Naive thymus-derived CD4-positive, alpha-beta T cell (primary cell): Measurements from ENCODE around the gene OR56B1. TPM values are rescaled to one million over a fixed set of nuclear protein-coding genes. Genes with fewer than 3 reads are reported as not detected.
"Not testable (repeated sequence)": the region's sequence is repeated elsewhere in the genome, so short reads cannot be mapped to it uniquely, and the experiment has no call there.

ENCODE experiments used
- ATAC-seq: fragments of 150-1000 bp; cut with Tn5 transposase; 2 replicates; pipeline ENCODE4 v1.10.0; 2021; ENCODE audit warnings: mild to moderate bottlenecking, moderate library complexity
- CTCF ChIA-PET: fragments of 350-600 bp; sonication (Branson Sonifier 250); formaldehyde crosslinking; loops from one replicate; lab custom pipeline; 2021; ENCODE audit warnings: antibody characterized with exemption; lab: Charles Lee
- POLR2A ChIA-PET: fragments of 350-600 bp; sonication (Branson Sonifier 250); formaldehyde crosslinking; loops from one replicate; lab custom pipeline; 2021; ENCODE audit warnings: antibody characterized with exemption, inconsistent platforms; lab: Charles Lee
- DNase-seq, 9 donors: peaks; one replicate each; pipeline versions ENCODE4 v3.0.0 to v3.0.0-alpha.2; 2020 to 2022; ENCODE audit warnings: mixed read lengths in 1 of 9
- H3K27ac ChIP-seq: one replicate; pipeline ENCODE4 v1.7.0; 2013; ENCODE audit warnings: mild to moderate bottlenecking, low read depth, low read length, moderate library complexity
- H3K27me3 ChIP-seq, 2 donors: one replicate each; pipeline ENCODE4 v1.7.0; 2013; ENCODE audit warnings: low read length in 2 of 2, mild to moderate bottlenecking in 2 of 2, moderate library complexity in 2 of 2; ENCODE audit not compliant: control insufficient read depth in 2 of 2, insufficient read depth in 2 of 2
- H3K36me3 ChIP-seq, 3 experiments: 1 replicate in 2 of 3; 2 replicates in 1 of 3; pipeline ENCODE4 v1.7.0; 2013; ENCODE audit warnings: low read length in 3 of 3, mild to moderate bottlenecking in 3 of 3, moderate library complexity in 1 of 3; ENCODE audit not compliant: insufficient read depth in 3 of 3, control insufficient read depth in 2 of 3
- H3K4me1 ChIP-seq, 2 donors: one replicate each; pipeline ENCODE4 v1.7.0; 2013; ENCODE audit warnings: low read length in 2 of 2, mild to moderate bottlenecking in 2 of 2, moderate library complexity in 1 of 2; ENCODE audit not compliant: control insufficient read depth in 2 of 2, insufficient read depth in 2 of 2
- H3K4me3 ChIP-seq: 2 replicates; pipeline ENCODE4 v1.7.0; 2013; ENCODE audit warnings: mild to moderate bottlenecking, low read length
- H3K9me3 ChIP-seq, 3 experiments: 1 replicate in 2 of 3; 2 replicates in 1 of 3; pipeline ENCODE4 v1.7.0; 2013; ENCODE audit warnings: low read length in 3 of 3; ENCODE audit not compliant: control insufficient read depth in 2 of 3
- H3K27ac Mint-ChIP-seq, 9 donors: one replicate each; pipeline ENCODE4 v1.8.0; 2020 to 2022; ENCODE audit warnings: mixed read lengths in 9 of 9, mild to moderate bottlenecking in 8 of 9, moderate library complexity in 5 of 9, inconsistent platforms in 2 of 9
- H3K27me3 Mint-ChIP-seq, 5 donors: one replicate each; pipeline ENCODE4 v1.8.0; 2021 to 2022; ENCODE audit warnings: mixed read lengths in 5 of 5, mild to moderate bottlenecking in 1 of 5
- H3K36me3 Mint-ChIP-seq, 5 donors: one replicate each; pipeline ENCODE4 v1.8.0; 2020 to 2022; ENCODE audit warnings: mixed read lengths in 5 of 5, mild to moderate bottlenecking in 3 of 5, inconsistent platforms in 1 of 5
- H3K4me1 Mint-ChIP-seq, 7 donors: one replicate each; pipeline ENCODE4 v1.8.0; 2020 to 2022; ENCODE audit warnings: mixed read lengths in 7 of 7, mild to moderate bottlenecking in 3 of 7, inconsistent platforms in 1 of 7
- H3K4me3 Mint-ChIP-seq, 10 donors: one replicate each; pipeline ENCODE4 v1.8.0; 2020 to 2022; ENCODE audit warnings: mild to moderate bottlenecking in 10 of 10, mixed read lengths in 10 of 10, moderate library complexity in 6 of 10, inconsistent platforms in 2 of 10
- H3K9me3 Mint-ChIP-seq, 11 donors: one replicate each; pipeline ENCODE4 v1.8.0; 2020 to 2022; ENCODE audit warnings: mixed read lengths in 11 of 11, mild to moderate bottlenecking in 4 of 11, inconsistent platforms in 1 of 11, moderate library complexity in 1 of 11
- intact Hi-C, 2 donors: fragments of 100-400 bp; cut with micrococcal nuclease; formaldehyde crosslinking; loops; one replicate each; pipeline ENCODE4 v1.15.1; 2023
- polyA plus RNA-seq, 2 donors: library from polyadenylated mRNA; unstranded; fragments of 300-500 nt; fragmentation: Illumina TruSeq; gene quantifications; one replicate each; pipeline ENCODE4 v1.2.3, GENCODE V29; 2021
- total RNA-seq, 6 experiments: library from RNA in 5 of 6; stranded (reverse) in 5 of 6; gene quantifications; 1 replicate in 5 of 6; 2 replicates in 1 of 6; pipeline ENCODE4 v1.2.3 and lab custom pipeline; 2021 to 2026

OR56B1 gene
- total and polyA plus RNA-seq, 7 experiments from 2014 or later, result 0.11 to 1.4 (median 0.65) TPM; not detected in 1

- H3K27ac ChIP-seq, result peak overlapping the region; percentile 93
- H3K4me3 ChIP-seq, result peak overlapping the region; percentile 81
- intact Hi-C loops, result loop anchor here (2.0 to 5.0 kb wide), 3 partner anchors 13 to 1821 kb away; partner anchors contain the start of gene PPFIBP2 (in 1 of the 2)
- peaks cover 33 to 50% of the 10 kb centered on the region in 2 donors for H3K4me1 ChIP-seq
- not testable (repeated sequence) for DNase-seq, H3K27me3 Mint-ChIP-seq, H3K9me3 Mint-ChIP-seq, H3K36me3 ChIP-seq, H3K27me3 ChIP-seq, ATAC-seq, H3K9me3 ChIP-seq
- Mint-ChIP-seq H3K4me3 (peak overlapping the region; percentile 93 to 100 (median 98)), H3K4me1 (peaks cover 47 to 71% (median 62%) of the 10 kb centered on the region in 7 donors), H3K36me3 (peaks cover 13 to 39% (median 26%) of the 10 kb centered on the region in 5 donors), H3K27ac (peak overlapping the region; percentile 95 to 100 (median 97))
- ChIA-PET CTCF (interaction anchor here (1.8 kb wide), 1 partner anchor 9 kb away, joined by 4 read pairs; no protein-coding TSS in a partner anchor), POLR2A (interaction anchor here (0.8 to 1.1 kb wide), 2 partner anchors 9 to 69 kb away, joined by 3 read pairs; no protein-coding TSS in a partner anchor)
These were observed 44.8 kb upstream of the OR56B1 start for GRCh38 chr11:5691238-5691963.

- ChIA-PET POLR2A (interaction anchor here (0.8 to 1.1 kb wide), 2 partner anchors 9 to 70 kb away, joined by 3 read pairs; no protein-coding TSS in a partner anchor), CTCF (interaction anchor here (1.8 kb wide), 1 partner anchor 8 kb away, joined by 4 read pairs; no protein-coding TSS in a partner anchor)
- H3K27ac Mint-ChIP-seq, result peak overlapping the region; percentile 95 to 100 (median 97)
- Histone ChIP-seq H3K9me3 (no peaks in the 10 kb centered on the region), H3K27me3 (no peaks in the 10 kb centered on the region), H3K4me1 (peaks cover 33 to 51% of the 10 kb centered on the region in 2 donors), H3K36me3 (peaks cover 0 to 11% (median 0%) of the 10 kb centered on the region in 3 experiments), H3K27ac (peak overlapping the region; percentile 93), H3K4me3 (peak overlapping the region; percentile 81)
- H3K4me1 Mint-ChIP-seq, result peaks cover 50 to 74% (median 68%) of the 10 kb centered on the region in 7 donors
- H3K36me3 Mint-ChIP-seq, result peaks cover 14 to 45% (median 31%) of the 10 kb centered on the region in 5 donors
- intact Hi-C loops, result loop anchor here (1.0 to 5.0 kb wide), 4 partner anchors 8 to 1820 kb away; partner anchors contain the start of gene PPFIBP2 (in 1 of the 2)
- no peaks in the 10 kb centered on the region for H3K27me3 Mint-ChIP-seq
- peak overlapping the region; percentile 93 to 100 (median 98) for H3K4me3 Mint-ChIP-seq
- H3K9me3 Mint-ChIP-seq, result no peaks in the 10 kb centered on the region
- ATAC-seq, result peak; percentile 14
- peak in 3 of 9 donors; percentile 27 to 35 (median 32) for DNase-seq
These were observed 44.3 kb upstream of the OR56B1 start for GRCh38 chr11:5691964-5692361.

GRCh38 chr11:5694642-5695041, 41.6 kb upstream of the OR56B1 start:
- Mint-ChIP-seq H3K9me3 (no peaks in the 10 kb centered on the region), H3K27ac (peak overlapping the region in 8 of 9 donors; percentile 13 to 99 (median 72)), H3K27me3 (no peaks in the 10 kb centered on the region), H3K36me3 (peaks cover 19 to 54% (median 41%) of the 10 kb centered on the region in 5 donors), H3K4me1 (peaks cover 51 to 69% (median 64%) of the 10 kb centered on the region in 7 donors), H3K4me3 (peak overlapping the region; percentile 2 to 76 (median 60))
- POLR2A ChIA-PET, result interaction anchor here (1.0 to 1.6 kb wide), 2 partner anchors 10 to 16 kb away, joined by 3 read pairs; partner anchors contain the start of gene TRIM5
- ATAC-seq (no peak), DNase-seq (no peak)
- H3K4me3 ChIP-seq, result no peak overlapping the region
- peaks cover 0 to 30% (median 2%) of the 10 kb centered on the region in 3 experiments for H3K36me3 ChIP-seq
- H3K27me3 ChIP-seq, result no peaks in the 10 kb centered on the region
- peak overlapping the region; percentile 38 for H3K27ac ChIP-seq
- H3K4me1 ChIP-seq, result peaks cover 27 to 38% of the 10 kb centered on the region in 2 donors
- intact Hi-C loops, result loop anchor here (2.0 to 5.0 kb wide), 3 partner anchors 16 to 1818 kb away; partner anchors contain the start of gene PPFIBP2 (in 1 of the 2)
- no peaks in the 10 kb centered on the region for H3K9me3 ChIP-seq
- CTCF ChIA-PET, result interaction anchor here (1.5 kb wide), 1 partner anchor 19 kb away, joined by 4 read pairs; no protein-coding TSS in a partner anchor

- DNase-seq (no peak), ATAC-seq (no peak)
- H3K4me3 ChIP-seq, result no peak overlapping the region
- H3K9me3 Mint-ChIP-seq, result no peaks in the 10 kb centered on the region
- CTCF ChIA-PET, result interaction anchor here (2.3 kb wide), 1 partner anchor 10 kb away, joined by 7 read pairs; the partner anchor contains the start of gene TRIM5
- H3K36me3 ChIP-seq, result peaks cover 0 to 30% (median 11%) of the 10 kb centered on the region in 3 experiments
- H3K27ac Mint-ChIP-seq, result peak overlapping the region in 8 of 9 donors; percentile 1 to 99 (median 74)
- H3K4me1 Mint-ChIP-seq, result peaks cover 51 to 76% (median 72%) of the 10 kb centered on the region in 7 donors
- H3K36me3 Mint-ChIP-seq, result peaks cover 14 to 53% (median 50%) of the 10 kb centered on the region in 5 donors
- H3K27me3 Mint-ChIP-seq, result no peaks in the 10 kb centered on the region
- no peaks in the 10 kb centered on the region for H3K9me3 ChIP-seq
- H3K4me3 Mint-ChIP-seq, result peak overlapping the region in 3 of 10 donors; percentile 59 to 72 (median 68)
- H3K4me1 ChIP-seq, result peaks cover 27 to 38% of the 10 kb centered on the region in 2 donors
- no peaks in the 10 kb centered on the region for H3K27me3 ChIP-seq
- H3K27ac ChIP-seq, result no peak overlapping the region
- intact Hi-C loops, result loop anchor here in 1 of 2 donors (2.0 kb wide), 1 partner anchor 15 kb away; no protein-coding TSS in a partner anchor
- POLR2A ChIA-PET, result interaction anchor here (1.0 kb wide), 1 partner anchor 11 kb away, joined by 3 read pairs; the partner anchor contains the start of gene TRIM5
These were observed 40.7 kb upstream of the OR56B1 start for GRCh38 chr11:5695580-5695979.

GRCh38 chr11:5696210-5696609, 40.0 kb upstream of the OR56B1 start:
- peaks cover 3 to 30% (median 17%) of the 10 kb centered on the region in 3 experiments for H3K36me3 ChIP-seq
- intact Hi-C loops, result no loop called here
- H3K4me3 ChIP-seq, result no peak overlapping the region
- peak overlapping the region in 6 of 10 donors; percentile 8 to 72 (median 24) for H3K4me3 Mint-ChIP-seq
- no peaks in the 10 kb centered on the region for H3K9me3 Mint-ChIP-seq
- H3K9me3 ChIP-seq, result no peaks in the 10 kb centered on the region
- POLR2A ChIA-PET, result no interaction called here
- DNase-seq (no peak), ATAC-seq (no peak)
- peaks cover 51 to 82% (median 78%) of the 10 kb centered on the region in 7 donors for H3K4me1 Mint-ChIP-seq
- H3K27me3 Mint-ChIP-seq, result no peaks in the 10 kb centered on the region
- H3K27me3 ChIP-seq, result no peaks in the 10 kb centered on the region
- CTCF ChIA-PET, result interaction anchor here (2.3 kb wide), 1 partner anchor 11 kb away, joined by 7 read pairs; the partner anchor contains the start of gene TRIM5
- peak overlapping the region; percentile 20 for H3K27ac ChIP-seq
- peaks cover 10 to 59% (median 47%) of the 10 kb centered on the region in 5 donors for H3K36me3 Mint-ChIP-seq
- H3K27ac Mint-ChIP-seq, result peak overlapping the region; percentile 16 to 99 (median 71)
- H3K4me1 ChIP-seq, result peaks cover 27 to 38% of the 10 kb centered on the region in 2 donors

GRCh38 chr11:5698281-5698680, 38.0 kb upstream of the OR56B1 start:
- Mint-ChIP-seq H3K27me3 (no peaks in the 10 kb centered on the region), H3K4me1 (peaks cover 41 to 84% (median 77%) of the 10 kb centered on the region in 7 donors), H3K4me3 (no peak overlapping the region), H3K36me3 (peaks cover 14 to 64% (median 51%) of the 10 kb centered on the region in 5 donors), H3K27ac (peak overlapping the region in 8 of 9 donors; percentile 1 to 99 (median 44)), H3K9me3 (no peaks in the 10 kb centered on the region)
- intact Hi-C loops, result no loop called here
- Histone ChIP-seq H3K27ac (no peak overlapping the region), H3K9me3 (no peaks in the 10 kb centered on the region), H3K4me3 (no peak overlapping the region), H3K4me1 (peaks cover 21 to 29% of the 10 kb centered on the region in 2 donors), H3K27me3 (no peaks in the 10 kb centered on the region), H3K36me3 (peaks cover 3 to 38% (median 22%) of the 10 kb centered on the region in 3 experiments)
- DNase-seq (no peak), ATAC-seq (no peak)
- ChIA-PET CTCF (interaction anchor here (0.6 kb wide), 1 partner anchor 24 kb away, joined by 3 read pairs; no protein-coding TSS in a partner anchor), POLR2A (interaction anchor here (1.1 to 1.6 kb wide), 2 partner anchors 10 to 14 kb away, joined by 3 to 4 read pairs; no protein-coding TSS in a partner anchor)
